Stimulated activated CD8-positive, alpha-beta memory T cell treated with anti-CD3 and anti-CD28 coated beads, Interleukin-7, amount 100 ng/mL, for 48 hours (primary cell): ENCODE results near the gene ZNF764.
A peak's percentile ranks its signal among the peaks of the same experiment; 100 is the strongest.

Experiments
- DNase-seq, 2 donors: peaks; one replicate each; pipeline ENCODE4 v3.0.0-alpha.2; 2020; ENCODE audit warnings: low read depth in 1 of 2; ENCODE audit errors: extremely low read depth in 1 of 2

The ZNF764 gene

DNA sequence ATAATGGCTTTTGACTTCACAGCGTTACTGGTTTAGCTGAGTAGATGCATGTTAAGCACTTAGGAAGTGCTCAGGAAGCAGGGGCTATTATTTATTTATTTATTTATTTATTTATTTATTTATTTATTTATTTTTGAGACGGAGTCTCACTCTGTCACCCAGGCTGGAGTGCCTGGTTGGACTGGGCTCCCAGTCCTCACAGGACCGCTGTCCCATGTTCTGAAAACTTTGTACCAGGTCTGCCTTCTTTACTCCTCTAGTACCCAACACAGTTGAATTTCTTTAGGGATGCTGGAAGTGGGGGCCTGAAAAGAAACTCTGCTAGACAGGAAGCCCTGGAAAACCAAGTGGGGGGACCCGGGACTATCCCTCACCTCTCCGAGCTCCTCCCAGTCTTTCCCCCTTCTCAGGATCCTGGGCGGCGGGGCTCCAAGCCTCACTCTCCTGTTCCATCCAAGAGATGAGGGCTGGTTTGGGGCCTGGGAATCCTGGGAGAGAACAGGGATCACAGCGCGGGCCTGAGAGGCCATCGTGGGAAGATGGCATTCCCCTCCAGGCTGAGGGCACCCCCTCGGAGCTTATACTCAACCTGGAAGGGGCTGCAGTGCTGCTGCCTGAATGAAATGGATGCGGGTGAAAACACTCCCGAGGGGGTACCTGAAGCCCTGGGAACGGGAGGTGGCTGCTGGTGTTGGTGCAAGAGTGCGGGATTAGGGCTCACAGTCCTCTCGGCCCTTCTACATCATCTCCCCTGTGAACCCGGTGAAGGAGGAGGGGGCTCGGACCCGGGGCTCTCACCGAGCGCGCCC lies 12.7 kb upstream of the ZNF764 start:
- DNase-seq = no peak

DNA sequence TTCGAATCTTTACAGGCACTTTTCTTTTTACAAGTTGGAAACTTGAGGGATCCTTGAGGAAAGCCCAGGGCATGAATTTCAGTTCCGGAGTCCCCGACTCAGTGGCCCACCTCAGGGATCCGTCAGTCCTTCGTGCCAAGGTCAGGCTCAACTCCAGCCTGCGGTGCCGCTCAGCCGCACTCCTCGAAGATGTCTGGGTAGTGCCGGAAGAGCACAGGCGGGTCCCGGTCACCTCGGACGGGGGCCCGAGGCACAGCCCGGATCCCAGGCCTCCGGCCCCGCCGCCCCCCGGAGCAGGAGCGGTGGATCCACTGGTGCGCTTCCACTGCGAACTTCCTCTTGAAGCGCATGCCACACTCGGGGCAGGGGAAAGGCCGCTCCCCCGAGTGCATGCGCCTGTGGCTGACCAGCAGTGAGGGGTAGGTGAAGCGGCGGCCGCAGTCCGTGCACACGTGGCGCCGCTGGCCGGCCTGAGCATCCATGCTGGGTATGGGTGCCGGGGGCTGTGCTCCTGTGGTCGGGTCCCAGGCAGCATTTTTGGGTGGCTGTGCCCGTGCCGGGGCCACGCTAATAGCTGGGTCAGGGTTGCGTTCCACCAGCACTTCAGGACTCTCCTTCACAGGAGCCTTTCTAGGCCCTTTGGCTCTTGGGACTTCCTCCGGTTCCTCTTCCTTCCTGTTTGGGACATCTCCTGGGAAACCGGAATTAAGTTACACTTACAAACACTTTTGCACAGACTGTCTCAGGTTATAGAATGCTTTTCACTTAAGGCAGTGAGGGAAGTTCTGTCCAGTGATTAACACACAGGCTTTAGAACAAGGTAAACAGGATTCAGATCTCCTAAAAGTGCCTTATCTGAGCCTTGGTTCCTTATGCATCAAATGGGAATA lies 11.8 kb upstream of the ZNF764 start:
- DNase-seq = no peak

DNA sequence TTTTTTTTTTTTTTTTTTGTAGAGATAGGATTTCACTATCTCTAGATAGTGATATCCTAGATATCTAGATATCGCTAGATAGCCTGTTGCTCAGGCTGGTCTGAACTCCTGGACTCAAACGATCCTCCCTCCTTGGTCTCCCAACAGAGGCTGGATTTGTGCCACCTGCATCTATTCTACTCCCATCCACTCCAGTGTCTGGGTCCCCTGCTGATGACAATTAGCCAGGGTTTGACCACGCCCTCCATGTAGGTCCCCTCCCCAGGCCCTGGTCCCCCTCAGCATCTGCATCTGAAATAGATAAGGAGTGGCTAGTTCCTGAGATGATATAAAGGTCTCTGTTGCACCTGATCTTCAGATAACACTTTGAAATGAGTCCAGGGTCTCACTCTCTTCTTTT lies 11.1 kb upstream of the ZNF764 start:
- DNase-seq = no peak

DNA sequence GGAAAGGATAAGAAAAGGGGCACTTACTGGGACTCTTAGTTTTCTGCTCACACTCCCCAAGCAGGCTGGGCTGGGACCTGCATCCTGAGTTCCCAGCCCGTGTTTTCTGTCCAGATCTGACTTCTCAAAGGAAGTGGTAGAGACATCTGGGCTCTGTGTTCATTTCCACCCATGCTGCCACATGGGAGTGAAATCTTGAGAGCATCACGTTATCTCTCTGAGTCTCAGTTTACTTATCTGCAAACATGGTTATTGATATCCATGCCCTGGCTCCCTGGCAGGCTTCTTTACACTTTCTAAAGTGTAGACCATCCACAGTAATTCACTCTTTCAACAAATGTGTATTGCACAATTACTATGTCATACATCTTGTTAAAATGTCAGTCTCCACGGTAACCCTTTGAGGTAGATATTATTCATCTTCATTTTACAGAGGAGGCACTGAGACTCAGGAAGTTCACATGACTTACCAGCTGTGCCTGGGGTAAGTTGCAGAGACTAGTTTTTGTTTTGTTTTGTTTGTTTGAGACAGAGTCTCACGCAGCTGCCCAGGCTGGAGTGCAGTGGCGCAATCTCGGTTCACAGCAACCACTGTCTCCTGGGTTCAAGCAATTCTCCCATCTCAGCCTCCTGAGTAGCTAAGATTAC lies 9.9 kb upstream of the ZNF764 start:
- DNase-seq = peak in 1 of 2 donors; percentile 32

DNA sequence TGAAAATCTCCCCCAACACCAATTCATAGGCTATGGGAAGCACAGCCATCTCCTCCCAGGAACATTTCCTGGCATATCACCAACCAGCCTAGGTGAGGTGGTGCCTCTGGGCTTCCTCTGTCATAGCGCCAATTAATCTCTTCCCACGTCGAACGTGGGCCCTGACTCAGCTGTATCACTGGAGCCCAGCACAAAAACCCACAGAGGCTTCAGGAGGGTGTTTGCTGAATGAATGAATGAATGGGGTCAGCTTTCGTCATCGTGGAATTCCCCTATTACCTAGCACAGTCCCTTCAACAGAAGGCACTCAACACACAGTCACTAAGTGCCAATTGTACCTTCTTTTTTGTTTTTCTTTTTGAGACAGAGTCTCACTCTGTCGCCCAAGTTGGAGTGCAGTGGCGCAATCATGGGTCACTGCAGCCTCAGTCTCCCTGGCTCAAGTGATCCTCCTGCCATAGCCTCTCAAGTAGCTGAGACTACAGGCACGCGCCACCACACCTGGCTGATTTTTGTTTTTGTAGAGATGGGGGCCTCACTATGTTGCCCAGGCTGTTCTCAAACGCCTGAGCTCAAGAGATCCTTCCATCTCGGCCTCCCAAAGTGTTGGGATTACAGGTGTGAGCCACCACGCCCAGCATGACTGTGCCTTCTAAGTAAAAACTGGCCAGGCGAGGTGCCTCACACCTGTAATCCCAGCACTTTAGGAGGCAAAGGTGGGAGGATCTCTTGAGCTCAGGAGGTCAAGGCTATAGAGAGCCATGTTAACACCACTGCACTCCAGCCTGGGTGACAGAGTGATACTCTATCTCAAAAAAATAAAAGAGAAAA lies 9.2 kb upstream of the ZNF764 start:
- peak in 1 of 2 donors; percentile 65 for DNase-seq

DNA sequence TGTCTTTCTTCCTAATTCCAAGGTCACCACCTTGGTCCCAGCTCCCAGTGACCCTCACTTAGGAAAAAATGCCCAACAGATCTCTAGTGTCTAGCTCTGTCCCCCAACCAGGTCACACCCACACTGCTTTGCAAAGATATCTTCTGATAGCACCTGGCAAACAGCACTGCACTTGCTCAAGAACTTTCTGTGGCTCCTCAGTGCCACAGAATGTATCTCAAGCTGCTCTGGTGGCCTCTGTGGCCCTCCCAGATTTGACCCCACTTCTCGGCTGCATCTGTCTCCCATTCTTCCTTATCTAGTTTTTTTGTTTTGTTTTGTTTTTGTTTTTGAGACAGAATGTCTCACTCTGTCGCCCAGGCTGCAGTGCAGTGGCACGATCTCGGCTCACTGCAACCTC lies 8.4 kb upstream of the ZNF764 start:
- no peak for DNase-seq

DNA sequence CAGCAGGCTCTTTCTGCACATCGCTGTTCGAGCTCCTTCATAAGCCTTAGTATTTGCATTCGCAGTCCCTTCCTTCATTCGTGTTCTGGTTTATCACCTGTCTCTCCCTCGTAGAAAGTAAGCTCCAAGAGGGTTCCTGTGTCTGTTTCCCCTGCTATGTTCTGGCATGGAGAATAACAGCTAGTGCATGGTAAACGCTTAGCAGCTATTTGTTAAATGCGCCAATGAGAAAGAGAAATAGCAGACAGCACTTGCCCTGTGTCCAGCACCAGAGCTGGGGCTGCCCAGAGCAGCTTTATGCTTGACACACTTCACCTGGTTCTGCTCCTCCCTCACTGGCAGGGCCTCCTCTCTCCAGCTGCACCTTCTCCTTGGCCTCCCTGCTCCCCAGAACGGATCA lies 7.8 kb upstream of the ZNF764 start:
- DNase-seq = no peak

DNA sequence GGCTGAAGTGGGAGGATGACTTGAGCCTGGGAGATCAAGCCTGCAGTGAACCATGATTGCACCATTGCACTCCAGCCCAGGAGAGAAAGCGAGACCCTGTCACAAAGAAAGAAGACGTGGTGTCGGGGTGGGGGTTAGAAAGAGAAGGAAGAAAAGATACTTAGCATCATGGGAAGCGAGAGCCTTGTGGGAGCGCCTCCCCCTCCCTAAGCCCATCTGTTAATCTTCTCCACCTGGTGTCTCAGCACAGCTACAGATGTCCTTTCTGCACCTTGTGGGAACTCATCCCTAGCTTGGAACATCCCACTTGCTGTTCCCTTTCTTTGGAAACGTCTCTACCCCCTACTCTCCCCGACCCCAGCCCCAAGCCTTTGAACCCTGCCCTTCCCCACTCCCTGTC lies 7.4 kb upstream of the ZNF764 start:
- no peak for DNase-seq

DNA sequence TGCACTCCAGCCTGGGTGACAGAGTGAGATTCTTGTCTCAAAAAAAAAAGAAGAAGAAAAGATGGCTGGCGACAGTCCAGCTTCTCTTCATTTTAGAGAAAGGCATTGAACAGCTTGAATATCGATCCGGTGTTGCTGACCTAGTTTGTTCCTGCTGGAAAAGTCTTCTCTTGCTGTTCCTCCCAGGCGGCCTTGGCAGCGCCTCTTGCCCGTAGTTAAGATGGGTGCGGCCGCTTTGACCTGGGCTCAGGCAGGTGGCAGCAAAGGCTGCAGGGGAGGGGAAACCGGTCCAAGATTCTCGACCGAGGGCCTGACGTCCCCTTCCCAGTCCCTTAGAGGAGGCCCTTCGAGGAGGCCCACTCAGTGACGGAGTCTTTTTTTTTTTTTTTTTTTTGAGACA lies 3.8 kb upstream of the ZNF764 start:
- DNase-seq = no peak

DNA sequence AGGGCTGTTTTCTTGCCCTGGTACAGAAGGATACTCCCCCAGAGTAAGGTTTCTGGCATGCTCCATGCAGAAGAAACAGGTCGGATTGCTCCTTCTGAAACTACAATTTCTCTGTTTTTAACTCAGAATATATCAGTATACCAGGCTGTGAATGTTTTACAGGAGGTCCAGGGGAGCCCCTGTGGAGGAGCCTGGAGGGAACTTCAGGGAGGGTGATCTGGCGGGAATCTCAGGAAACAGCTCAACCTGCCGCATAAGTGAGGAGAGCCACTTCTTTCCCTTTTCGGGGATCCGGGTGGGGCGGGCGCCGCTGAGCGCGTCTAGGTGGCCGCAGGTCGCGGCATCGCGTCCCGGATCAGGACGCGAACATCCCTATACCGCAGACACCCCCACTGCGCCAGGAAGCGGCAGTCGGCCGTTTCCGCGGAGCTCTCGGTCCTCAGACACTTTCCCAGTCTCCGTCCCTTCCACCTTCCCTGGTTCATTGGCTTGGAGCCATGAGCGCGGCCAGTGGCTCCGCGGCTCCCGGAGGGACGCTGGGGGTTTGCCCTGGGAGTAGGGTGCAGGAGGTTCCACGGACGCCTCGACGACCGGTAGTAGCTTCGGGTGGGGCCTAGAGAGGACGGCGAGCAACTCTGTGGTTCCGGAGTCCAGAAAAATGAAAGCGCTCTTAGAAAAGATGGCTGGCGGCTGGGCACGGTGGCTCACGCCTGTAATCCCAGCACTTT lies 3.1 kb upstream of the ZNF764 start:
- DNase-seq = no peak

DNA sequence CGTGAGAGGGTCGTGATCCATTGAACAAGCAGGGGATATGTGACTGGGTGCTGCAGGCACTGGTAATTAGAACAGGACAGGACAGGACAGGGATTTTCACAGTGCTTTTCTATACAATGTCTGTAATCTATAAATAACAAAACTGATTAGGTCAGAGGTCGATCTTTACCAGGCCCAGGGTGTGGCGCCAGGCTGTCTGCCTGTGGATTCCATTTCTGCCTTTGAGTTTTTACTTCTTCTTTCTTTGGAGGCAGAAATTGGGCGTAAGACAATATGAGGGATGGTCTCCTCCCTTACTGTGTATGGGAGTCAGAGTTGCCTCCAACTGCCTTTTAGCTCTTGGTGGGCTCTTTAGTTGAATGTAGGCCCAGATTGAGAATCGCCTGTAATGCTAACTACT lies 1.5 kb upstream of the ZNF764 start:
- no peak for DNase-seq

DNA sequence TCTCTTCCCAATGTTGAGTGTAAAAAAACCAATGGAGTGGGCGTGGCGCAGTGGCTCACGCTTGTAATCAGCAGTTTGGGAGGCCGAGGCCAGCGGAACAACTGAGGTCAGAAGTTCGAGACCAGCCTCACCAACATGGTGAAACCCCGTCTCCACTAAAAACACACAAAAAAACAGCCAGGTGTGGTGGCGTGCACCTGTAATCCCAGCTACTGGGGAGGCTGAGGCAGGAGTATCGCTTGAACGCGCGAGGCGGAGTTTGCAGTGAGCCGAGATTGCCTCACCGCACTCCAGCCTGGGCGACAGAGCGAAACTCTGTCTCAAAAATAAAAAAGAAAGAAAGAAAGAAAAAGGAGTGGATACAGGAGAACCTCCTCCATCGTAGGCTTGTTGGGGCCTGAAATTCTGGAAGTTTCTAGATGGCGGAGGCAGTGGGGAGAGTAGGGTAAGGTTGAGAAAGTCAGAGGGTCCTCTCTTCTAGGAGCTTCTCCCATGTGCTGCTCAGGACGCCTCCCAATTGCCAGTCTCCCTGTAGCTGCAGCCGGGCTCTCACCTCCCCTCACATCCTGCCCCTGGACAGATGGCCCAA lies 709 bp upstream of the ZNF764 start:
- DNase-seq = no peak

DNA sequence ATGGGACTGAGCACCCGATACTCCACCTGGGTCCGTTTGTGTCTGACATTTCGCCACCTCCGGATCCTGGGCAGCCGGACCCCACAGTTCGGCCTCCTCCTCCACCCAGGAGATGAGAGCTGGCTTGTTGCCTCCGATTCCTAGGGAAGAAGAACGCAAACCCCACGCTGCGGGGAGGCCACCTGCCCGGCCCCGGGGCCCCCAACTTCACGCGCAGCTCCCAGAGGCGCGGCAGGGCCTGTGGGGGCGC lies 542 bp downstream of the ZNF764 start:
- DNase-seq = no peak

DNA sequence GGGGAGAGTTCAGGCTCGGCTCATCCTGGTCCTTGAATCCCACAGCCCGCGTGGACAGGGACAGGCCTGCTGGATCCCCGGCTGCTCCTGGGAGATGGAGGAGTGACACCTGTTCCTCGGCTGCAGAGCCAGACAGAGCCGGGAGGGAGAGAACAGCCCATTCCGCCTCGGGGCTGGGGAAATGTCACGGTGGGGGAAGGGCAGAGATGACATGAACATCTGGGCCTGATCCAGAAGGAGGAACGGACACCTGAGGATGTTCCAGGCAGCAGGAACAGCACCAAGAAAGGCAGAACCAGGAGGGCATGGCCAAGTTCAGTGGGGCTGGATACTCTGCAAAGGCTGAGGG lies 2.1 kb downstream of the ZNF764 start:
- no peak for DNase-seq

DNA sequence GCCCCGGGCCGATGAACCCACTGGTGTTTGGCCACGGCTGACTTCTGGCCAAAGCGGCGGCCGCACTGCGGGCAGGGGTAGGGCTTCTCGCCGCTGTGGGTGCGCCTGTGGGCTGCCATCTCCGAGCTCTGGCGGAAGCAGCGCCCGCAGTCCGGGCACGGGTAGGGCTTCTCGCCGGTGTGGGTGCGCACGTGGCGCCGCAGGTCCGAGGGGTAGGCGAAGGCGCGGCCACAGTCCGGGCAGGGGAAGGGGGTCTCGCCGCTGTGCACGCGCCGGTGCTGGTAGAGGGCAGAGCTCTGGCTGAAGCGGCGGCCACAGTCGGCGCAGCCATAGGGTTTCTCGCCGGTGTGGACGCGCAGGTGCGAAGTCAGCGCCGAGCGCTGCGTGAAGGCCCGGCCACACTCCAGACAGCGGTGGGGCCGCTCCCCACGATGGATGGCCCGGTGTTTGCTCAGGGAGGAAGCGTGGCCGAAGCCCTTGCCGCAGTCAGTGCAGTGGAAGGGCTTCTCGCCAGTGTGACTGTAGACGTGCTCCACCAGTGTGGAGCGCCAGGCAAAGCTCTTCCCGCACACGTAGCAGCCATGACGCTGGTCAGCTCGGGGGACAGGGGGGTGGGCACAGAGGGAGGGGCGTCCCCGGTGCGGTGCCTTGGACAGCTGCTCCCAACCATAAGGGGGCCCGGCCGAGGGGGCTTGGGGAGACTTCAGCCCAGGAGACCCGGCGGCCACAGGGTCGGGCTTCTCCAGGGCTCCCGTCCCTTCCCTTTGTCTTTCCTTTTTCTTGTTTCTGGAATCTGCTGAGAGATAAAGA lies 2.7 kb downstream of the ZNF764 start:
- no peak for DNase-seq

DNA sequence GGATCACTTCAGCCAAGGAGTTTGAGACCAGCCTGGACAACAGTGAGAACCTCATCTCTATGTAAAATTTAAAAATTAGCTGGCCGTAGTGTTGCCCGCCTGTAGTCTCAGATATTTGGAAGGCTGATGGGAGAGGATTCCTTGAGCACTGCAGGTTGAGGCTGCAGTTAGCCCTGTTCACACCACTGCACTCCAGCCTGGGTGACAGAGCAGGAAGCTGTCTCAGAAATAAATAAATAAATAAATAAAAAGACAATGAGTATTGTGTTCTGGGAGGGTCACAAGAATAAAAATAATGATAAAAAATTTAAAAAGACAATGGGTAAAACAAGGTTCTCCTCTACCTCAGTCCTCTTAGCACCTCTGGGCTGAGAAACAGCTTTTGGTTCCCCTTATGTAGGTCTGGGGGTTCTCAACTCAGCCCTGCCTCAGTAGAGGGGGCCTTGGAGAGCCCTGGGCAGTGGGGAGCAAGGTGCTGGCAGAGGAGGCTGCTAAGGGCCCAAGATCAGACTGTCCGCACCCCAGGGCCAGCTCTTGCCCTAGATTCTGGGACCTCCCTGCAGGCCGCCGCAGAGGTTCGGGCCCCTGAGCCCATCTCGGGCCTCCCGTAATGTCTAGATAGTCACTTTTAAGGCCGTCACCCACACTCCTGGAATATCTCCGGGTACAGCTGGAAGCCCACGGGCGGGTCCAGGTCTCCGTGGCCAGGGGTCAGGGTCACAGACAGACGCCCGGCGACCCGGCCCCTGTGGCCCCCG lies 3.4 kb downstream of the ZNF764 start:
- no peak for DNase-seq

DNA sequence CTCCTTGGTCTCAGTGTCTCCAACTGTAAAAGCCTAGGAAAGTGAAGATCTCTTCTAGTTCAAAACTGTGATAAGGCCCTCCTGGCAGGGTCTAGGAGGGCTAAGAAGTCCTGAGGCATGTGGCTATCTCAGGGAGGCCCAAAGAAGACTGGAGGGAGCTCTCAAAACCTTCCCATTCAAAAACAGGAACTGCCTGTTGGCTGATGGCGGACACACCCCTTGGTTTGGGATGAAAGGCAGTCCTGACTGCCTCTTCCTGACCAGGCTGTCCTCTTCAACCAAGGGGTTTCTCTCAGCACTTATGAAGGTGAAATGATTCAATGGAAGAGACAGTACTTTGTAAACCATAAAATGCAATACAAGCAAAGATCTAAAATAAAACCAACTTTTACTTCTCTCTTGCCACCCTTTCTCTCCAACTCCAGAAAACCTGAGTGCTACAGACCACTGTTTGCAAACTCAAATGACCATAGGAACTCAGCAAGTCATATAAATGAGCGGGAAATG lies 4.7 kb downstream of the ZNF764 start:
- no peak for DNase-seq

DNA sequence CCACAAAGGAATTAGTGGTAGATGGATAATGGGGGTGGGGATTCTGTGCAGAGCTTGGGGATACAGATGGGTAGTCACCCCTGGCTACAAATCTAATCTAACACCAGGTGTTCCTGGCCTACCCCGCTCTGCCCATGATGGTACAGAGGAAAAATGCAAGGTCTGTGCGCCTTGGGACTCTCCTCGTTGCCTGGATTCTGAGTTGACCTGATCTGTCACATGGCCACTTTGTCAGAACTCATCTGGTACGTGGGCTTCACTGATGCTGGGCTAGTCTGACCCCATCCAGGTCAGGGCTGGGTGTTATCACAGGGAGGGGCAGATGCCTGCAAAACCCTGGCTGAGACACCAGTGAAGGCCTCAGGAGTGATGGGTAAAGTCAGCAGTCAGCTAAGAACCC lies 5.2 kb downstream of the ZNF764 start:
- no peak for DNase-seq
